Endothelial cell (in vitro differentiated cells): Measurements from ENCODE around the gene CKAP5. TPM values are rescaled to one million over a fixed set of nuclear protein-coding genes. Genes with fewer than 3 reads are reported as not detected.

Experiments
- DNase-seq: peaks from one replicate; pipeline ENCODE4 v3.0.0; 2021; ENCODE audit warnings: low spot score
- H3K27ac Mint-ChIP-seq: one replicate; pipeline ENCODE4 v1.8.0; 2021; ENCODE audit warnings: mixed read lengths, inconsistent platforms; ENCODE audit not compliant: unreplicated experiment
- H3K27me3 Mint-ChIP-seq: one replicate; pipeline ENCODE4 v1.8.0; 2021; ENCODE audit warnings: mild to moderate bottlenecking, moderate library complexity, mixed read lengths, inconsistent platforms; ENCODE audit not compliant: unreplicated experiment
- H3K36me3 Mint-ChIP-seq: one replicate; pipeline ENCODE4 v1.8.0; 2021; ENCODE audit warnings: mild to moderate bottlenecking, low read depth, mixed read lengths, inconsistent platforms; ENCODE audit not compliant: unreplicated experiment
- H3K4me1 Mint-ChIP-seq: one replicate; pipeline ENCODE4 v1.8.0; 2021; ENCODE audit warnings: mild to moderate bottlenecking, mixed read lengths, inconsistent platforms; ENCODE audit not compliant: unreplicated experiment
- H3K4me3 Mint-ChIP-seq: one replicate; pipeline ENCODE4 v1.8.0; 2021; ENCODE audit warnings: mild to moderate bottlenecking, mixed read lengths, inconsistent platforms; ENCODE audit not compliant: unreplicated experiment
- H3K9me3 Mint-ChIP-seq: one replicate; pipeline ENCODE4 v1.8.0; 2021; ENCODE audit warnings: mixed read lengths, inconsistent platforms; ENCODE audit not compliant: unreplicated experiment
- CTCF ChIP-seq: fragments of 200-600 bp; sonication (generic); IDR thresholded peaks from one replicate; pipeline ENCODE4 v1.5.0; 2021; ENCODE audit warnings: antibody characterized with exemption; ENCODE audit not compliant: unreplicated experiment
- total RNA-seq: library from RNA; stranded (reverse); fragmentation: NEBNext Ultra II Directional; extraction: Animal tissue kit (Norgen Biotek cat#: 25700); gene quantifications from one replicate; pipeline ENCODE4 v1.2.1, GENCODE V29; 2021; ENCODE audit not compliant: unreplicated experiment

CKAP5 gene
- total RNA-seq, 1 donor from 2014 or later = 84.4 TPM

- DNase-seq = no peak
- Mint-ChIP-seq H3K36me3 (peaks cover 57% of the 10 kb centered on the region), H3K4me1 (no peaks in the 10 kb centered on the region), H3K27ac (no peak overlapping the region), H3K9me3 (no peaks in the 10 kb centered on the region), H3K27me3 (peaks cover 1% of the 10 kb centered on the region), H3K4me3 (no peak overlapping the region)
- TF ChIP-seq CTCF = no peak
Measured at GRCh38 chr11:46747150-46747549, 98.9 kb downstream of the CKAP5 start.

- TF ChIP-seq CTCF = no peak
- Mint-ChIP-seq H3K4me3 (no peak overlapping the region), H3K4me1 (no peaks in the 10 kb centered on the region), H3K36me3 (peaks cover 66% of the 10 kb centered on the region), H3K27me3 (peaks cover 1% of the 10 kb centered on the region), H3K27ac (no peak overlapping the region), H3K9me3 (no peaks in the 10 kb centered on the region)
- DNase-seq = no peak
Measured at GRCh38 chr11:46745995-46746394, 100.1 kb downstream of the CKAP5 start.

- no peak overlapping the region for H3K27ac Mint-ChIP-seq
- TF ChIP-seq CTCF = no peak
- DNase-seq = no peak
- peaks cover 1% of the 10 kb centered on the region for H3K27me3 Mint-ChIP-seq
- peaks cover 62% of the 10 kb centered on the region for H3K36me3 Mint-ChIP-seq
- no peak overlapping the region for H3K4me3 Mint-ChIP-seq
- H3K9me3 Mint-ChIP-seq = no peaks in the 10 kb centered on the region
- H3K4me1 Mint-ChIP-seq = no peaks in the 10 kb centered on the region
Measured at GRCh38 chr11:46745328-46745727, 100.8 kb downstream of the CKAP5 start.

GRCh38 chr11:46743693-46744339 lies 102.3 kb downstream of the CKAP5 start:
- Mint-ChIP-seq H3K27me3 (peaks cover 1% of the 10 kb centered on the region), H3K36me3 (peaks cover 60% of the 10 kb centered on the region), H3K4me1 (no peaks in the 10 kb centered on the region), H3K4me3 (peak overlapping the region; percentile 14), H3K27ac (no peak overlapping the region), H3K9me3 (no peaks in the 10 kb centered on the region)
- TF ChIP-seq CTCF = no peak
- no peak for DNase-seq

GRCh38 chr11:46743043-46743442 lies 103.0 kb downstream of the CKAP5 start:
- DNase-seq = no peak
- no peaks in the 10 kb centered on the region for H3K9me3 Mint-ChIP-seq
- no peak overlapping the region for H3K4me3 Mint-ChIP-seq
- TF ChIP-seq CTCF = no peak
- no peaks in the 10 kb centered on the region for H3K4me1 Mint-ChIP-seq
- peaks cover 1% of the 10 kb centered on the region for H3K27me3 Mint-ChIP-seq
- peaks cover 61% of the 10 kb centered on the region for H3K36me3 Mint-ChIP-seq
- no peak overlapping the region for H3K27ac Mint-ChIP-seq
